Naive thymus-derived CD8-positive, alpha-beta T cell (primary cell): Measurements from ENCODE around the gene SLC23A1. TPM values are rescaled to one million over a fixed set of nuclear protein-coding genes. Genes with fewer than 3 reads are reported as not detected.
"Not testable (repeated sequence)": the region's sequence is repeated elsewhere in the genome, so short reads cannot be mapped to it uniquely, and the experiment has no call there.

Source experiments
- ATAC-seq, 2 donors: fragments of 150-1000 bp; cut with Tn5 transposase in 1 of 2; sonication (Bioruptor Pico), chemical (Tn5 transposase) in 1 of 2; 1 replicate in 1 of 2; 2 replicates in 1 of 2; pipeline ENCODE4 v1.10.0; 2021; ENCODE audit warnings: mild to moderate bottlenecking in 2 of 2, moderate library complexity in 2 of 2
- POLR2A ChIA-PET: fragments of 350-600 bp; sonication (Branson Sonifier 250); formaldehyde crosslinking; loops from one replicate; lab custom pipeline; 2021; ENCODE audit warnings: antibody characterized with exemption; lab: Charles Lee
- DNase-seq, 10 donors: peaks; one replicate each; pipeline versions ENCODE4 v3.0.0 to v3.0.0-alpha.2; 2020 to 2022
- H3K27ac Mint-ChIP-seq, 10 donors: one replicate each; pipeline ENCODE4 v1.8.0; 2020 to 2022; ENCODE audit warnings: mild to moderate bottlenecking in 10 of 10, mixed read lengths in 10 of 10, moderate library complexity in 4 of 10, inconsistent platforms in 1 of 10
- H3K27me3 Mint-ChIP-seq, 5 donors: one replicate each; pipeline ENCODE4 v1.8.0; 2021 to 2022; ENCODE audit warnings: mixed read lengths in 5 of 5
- H3K36me3 Mint-ChIP-seq, 3 donors: one replicate each; pipeline ENCODE4 v1.8.0; 2020 to 2022; ENCODE audit warnings: mixed read lengths in 3 of 3, mild to moderate bottlenecking in 2 of 3, inconsistent platforms in 1 of 3
- H3K4me1 Mint-ChIP-seq, 4 donors: one replicate each; pipeline ENCODE4 v1.8.0; 2021 to 2022; ENCODE audit warnings: mixed read lengths in 4 of 4
- H3K4me3 Mint-ChIP-seq, 10 donors: one replicate each; pipeline ENCODE4 v1.8.0; 2020 to 2022; ENCODE audit warnings: mild to moderate bottlenecking in 10 of 10, mixed read lengths in 10 of 10, moderate library complexity in 6 of 10, inconsistent platforms in 1 of 10
- H3K9me3 Mint-ChIP-seq, 9 donors: one replicate each; pipeline ENCODE4 v1.8.0; 2020 to 2022; ENCODE audit warnings: mixed read lengths in 9 of 9, mild to moderate bottlenecking in 3 of 9, inconsistent platforms in 1 of 9, moderate library complexity in 1 of 9
- polyA plus RNA-seq, 3 donors: library from polyadenylated mRNA; unstranded; fragments of 300-500 nt; fragmentation: Illumina TruSeq; gene quantifications; one replicate each; pipeline ENCODE4 v1.2.3, GENCODE V29; 2021
- total RNA-seq, 8 experiments: library from RNA in 2 of 8; stranded (reverse) in 2 of 8; gene quantifications; one replicate each; pipeline ENCODE4 v1.2.3 and lab custom pipeline; 2021 to 2026

The SLC23A1 gene
- total and polyA plus RNA-seq, 5 experiments from 2014 or later = 0.15 to 0.34 TPM; not detected in 3

GRCh38 chr5:139376364-139376763 is 6.7 kb downstream of the SLC23A1 start:
- no peaks in the 10 kb centered on the region for H3K27me3 Mint-ChIP-seq
- ATAC-seq (no peak), DNase-seq (no peak)
- no peak overlapping the region for H3K4me3 Mint-ChIP-seq
- POLR2A ChIA-PET = no interaction called here
- H3K4me1 Mint-ChIP-seq = peaks cover 0 to 6% (median 3%) of the 10 kb centered on the region in 4 donors
- H3K36me3 Mint-ChIP-seq = peaks cover 0 to 24% (median 7%) of the 10 kb centered on the region in 3 donors
- H3K27ac Mint-ChIP-seq = no peak overlapping the region
- no peaks in the 10 kb centered on the region for H3K9me3 Mint-ChIP-seq

GRCh38 chr5:139374909-139375308 is 8.2 kb downstream of the SLC23A1 start:
- Mint-ChIP-seq H3K36me3 (peaks cover 0 to 33% (median 7%) of the 10 kb centered on the region in 3 donors), H3K27ac (peak overlapping the region in 2 of 10 donors; percentile 14 to 31), H3K27me3 (no peaks in the 10 kb centered on the region), H3K4me3 (no peak overlapping the region), H3K9me3 (no peaks in the 10 kb centered on the region), H3K4me1 (peaks cover 0 to 6% (median 3%) of the 10 kb centered on the region in 4 donors)
- POLR2A ChIA-PET = no interaction called here
- no peak for DNase-seq
- ATAC-seq = no peak

- Mint-ChIP-seq H3K27ac (peak overlapping the region in 4 of 10 donors; percentile 2 to 57 (median 22)), H3K9me3 (no peaks in the 10 kb centered on the region), H3K27me3 (no peaks in the 10 kb centered on the region), H3K4me3 (no peak overlapping the region), H3K36me3 (peaks cover 0 to 57% (median 7%) of the 10 kb centered on the region in 3 donors), H3K4me1 (peaks cover 0 to 4% (median 0%) of the 10 kb centered on the region in 4 donors)
- DNase-seq (no peak), ATAC-seq (no peak)
- POLR2A ChIA-PET = interaction anchor here (0.8 kb wide), 1 partner anchor 78 kb away, joined by 3 read pairs; the partner anchor contains the start of gene MATR3
These were observed 11.3 kb downstream of the SLC23A1 start for GRCh38 chr5:139371482-139372435.

- H3K27me3 Mint-ChIP-seq = no peaks in the 10 kb centered on the region
- peaks cover 0 to 4% (median 0%) of the 10 kb centered on the region in 4 donors for H3K4me1 Mint-ChIP-seq
- DNase-seq (no peak), ATAC-seq (no peak)
- POLR2A ChIA-PET = interaction anchor here (1.4 kb wide), 1 partner anchor 34 kb away, joined by 4 read pairs; the partner anchor contains the start of gene SPATA24
- no peaks in the 10 kb centered on the region for H3K9me3 Mint-ChIP-seq
- H3K27ac Mint-ChIP-seq = no peak overlapping the region
- H3K36me3 Mint-ChIP-seq = peaks cover 4 to 81% (median 14%) of the 10 kb centered on the region in 3 donors
- H3K4me3 Mint-ChIP-seq = no peak overlapping the region
These were observed 13.9 kb downstream of the SLC23A1 start for GRCh38 chr5:139369181-139369580.

- DNase-seq (no peak), ATAC-seq (no peak)
- peaks cover 0 to 4% (median under 1%) of the 10 kb centered on the region in 4 donors for H3K4me1 Mint-ChIP-seq
- POLR2A ChIA-PET = no interaction called here
- peak overlapping the region in 2 of 10 donors; percentile 7 to 79 for H3K27ac Mint-ChIP-seq
- H3K9me3 Mint-ChIP-seq = no peaks in the 10 kb centered on the region
- H3K4me3 Mint-ChIP-seq = no peak overlapping the region
- H3K27me3 Mint-ChIP-seq = no peaks in the 10 kb centered on the region
- H3K36me3 Mint-ChIP-seq = peaks cover 7 to 84% (median 15%) of the 10 kb centered on the region in 3 donors
These were observed 14.5 kb downstream of the SLC23A1 start for GRCh38 chr5:139368613-139369012.

GRCh38 chr5:139364466-139364865 is 18.6 kb downstream of the SLC23A1 start:
- Mint-ChIP-seq H3K27me3 (no peaks in the 10 kb centered on the region), H3K4me1 (peaks cover 6 to 21% (median 11%) of the 10 kb centered on the region in 4 donors), H3K27ac (no peak overlapping the region), H3K36me3 (peaks cover 7 to 72% (median 14%) of the 10 kb centered on the region in 3 donors), H3K4me3 (no peak overlapping the region), H3K9me3 (no peaks in the 10 kb centered on the region)
- POLR2A ChIA-PET = interaction anchor here (0.6 to 0.7 kb wide), 2 partner anchors 24 to 213 kb away, joined by 3 read pairs; no protein-coding TSS in a partner anchor
- no peak for ATAC-seq
- DNase-seq = no peak

- H3K27ac Mint-ChIP-seq = no peak overlapping the region
These were observed 19.2 kb downstream of the SLC23A1 start for GRCh38 chr5:139363937-139364336.

GRCh38 chr5:139361835-139362429 is 21.2 kb downstream of the SLC23A1 start:
- Mint-ChIP-seq H3K27ac (no peak overlapping the region), H3K27me3 (no peaks in the 10 kb centered on the region), H3K4me1 (peaks cover 11 to 42% (median 26%) of the 10 kb centered on the region in 4 donors), H3K9me3 (no peaks in the 10 kb centered on the region), H3K4me3 (no peak overlapping the region), H3K36me3 (peaks cover 7 to 71% (median 16%) of the 10 kb centered on the region in 3 donors)
- DNase-seq (no peak), ATAC-seq (no peak)
- POLR2A ChIA-PET = interaction anchor here (0.6 to 0.7 kb wide), 2 partner anchors 149 to 1257 kb away, joined by 3 read pairs; no protein-coding TSS in a partner anchor

More at GRCh38 chr5:139363937-139364336, 19.2 kb downstream of the SLC23A1 start:
- Mint-ChIP-seq H3K9me3 (no peaks in the 10 kb centered on the region), H3K4me3 (no peak overlapping the region), H3K4me1 (peaks cover 6 to 26% (median 11%) of the 10 kb centered on the region in 4 donors), H3K36me3 (peaks cover 7 to 68% (median 14%) of the 10 kb centered on the region in 3 donors), H3K27me3 (no peaks in the 10 kb centered on the region)
- ATAC-seq = no peak
- POLR2A ChIA-PET = interaction anchor here (0.6 kb wide), 1 partner anchor 214 kb away, joined by 3 read pairs; no protein-coding TSS in a partner anchor
- DNase-seq = no peak

- peak overlapping the region in 3 of 10 donors; percentile 13 to 61 (median 60) for H3K27ac Mint-ChIP-seq
- H3K9me3 Mint-ChIP-seq = no peaks in the 10 kb centered on the region
- peak overlapping the region in 1 of 10 donors; percentile 20 for H3K4me3 Mint-ChIP-seq
- POLR2A ChIA-PET = interaction anchor here (0.7 kb wide), 2 partner anchors 157 to 766 kb away, joined by 3 to 5 read pairs; no protein-coding TSS in a partner anchor
- DNase-seq = no peak
- peaks cover 12 to 51% (median 30%) of the 10 kb centered on the region in 4 donors for H3K4me1 Mint-ChIP-seq
- ATAC-seq = no peak
- peaks cover 7 to 59% (median 12%) of the 10 kb centered on the region in 3 donors for H3K36me3 Mint-ChIP-seq
- no peaks in the 10 kb centered on the region for H3K27me3 Mint-ChIP-seq
These were observed 22.7 kb downstream of the SLC23A1 start for GRCh38 chr5:139360384-139360783.

GRCh38 chr5:139358064-139358463 is 25.0 kb downstream of the SLC23A1 start:
- no peak overlapping the region for H3K4me3 Mint-ChIP-seq
- peaks cover 6 to 58% (median 16%) of the 10 kb centered on the region in 3 donors for H3K36me3 Mint-ChIP-seq
- H3K27me3 Mint-ChIP-seq = no peaks in the 10 kb centered on the region
- DNase-seq (no peak), ATAC-seq (no peak)
- peak overlapping the region in 2 of 10 donors; percentile 8 to 58 for H3K27ac Mint-ChIP-seq
- POLR2A ChIA-PET = no interaction called here
- peaks cover 19 to 64% (median 40%) of the 10 kb centered on the region in 4 donors for H3K4me1 Mint-ChIP-seq
- peaks cover 0 to 6% (median 0%) of the 10 kb centered on the region in 9 donors for H3K9me3 Mint-ChIP-seq

GRCh38 chr5:139355900-139356299 is 27.2 kb downstream of the SLC23A1 start:
- POLR2A ChIA-PET, ATAC-seq, DNase-seq, H3K27me3 Mint-ChIP-seq, H3K4me3 Mint-ChIP-seq, H3K9me3 Mint-ChIP-seq: not testable (repeated sequence)
- H3K36me3 Mint-ChIP-seq = peaks cover 6 to 66% (median 20%) of the 10 kb centered on the region in 3 donors
- peaks cover 22 to 72% (median 50%) of the 10 kb centered on the region in 4 donors for H3K4me1 Mint-ChIP-seq
- H3K27ac Mint-ChIP-seq = peak overlapping the region in 1 of 10 donors; percentile 21

GRCh38 chr5:139354186-139354585 is 28.9 kb downstream of the SLC23A1 start:
- Mint-ChIP-seq H3K4me1 (peaks cover 16 to 71% (median 49%) of the 10 kb centered on the region in 4 donors), H3K27ac (peak overlapping the region in 2 of 10 donors; percentile 3 to 35), H3K36me3 (peaks cover 6 to 63% (median 20%) of the 10 kb centered on the region in 3 donors), H3K4me3 (peak overlapping the region in 1 of 10 donors; percentile 36), H3K27me3 (no peaks in the 10 kb centered on the region), H3K9me3 (peaks cover 0 to 6% (median 0%) of the 10 kb centered on the region in 9 donors)
- no peak for ATAC-seq
- DNase-seq = no peak
- POLR2A ChIA-PET = interaction anchor here (1.7 kb wide), 1 partner anchor 12 kb away, joined by 8 read pairs; the partner anchor contains the start of gene PAIP2
